GM18526 (cell line): ENCODE results near the gene PAX2.

Experiments used
- POLR2A ChIP-seq: IDR thresholded peaks from 3 replicates; pipeline ENCODE4 v1.6.1; 2011; ENCODE audit not compliant: insufficient read length; ENCODE audit errors: extremely low read depth

The PAX2 gene

DNA sequence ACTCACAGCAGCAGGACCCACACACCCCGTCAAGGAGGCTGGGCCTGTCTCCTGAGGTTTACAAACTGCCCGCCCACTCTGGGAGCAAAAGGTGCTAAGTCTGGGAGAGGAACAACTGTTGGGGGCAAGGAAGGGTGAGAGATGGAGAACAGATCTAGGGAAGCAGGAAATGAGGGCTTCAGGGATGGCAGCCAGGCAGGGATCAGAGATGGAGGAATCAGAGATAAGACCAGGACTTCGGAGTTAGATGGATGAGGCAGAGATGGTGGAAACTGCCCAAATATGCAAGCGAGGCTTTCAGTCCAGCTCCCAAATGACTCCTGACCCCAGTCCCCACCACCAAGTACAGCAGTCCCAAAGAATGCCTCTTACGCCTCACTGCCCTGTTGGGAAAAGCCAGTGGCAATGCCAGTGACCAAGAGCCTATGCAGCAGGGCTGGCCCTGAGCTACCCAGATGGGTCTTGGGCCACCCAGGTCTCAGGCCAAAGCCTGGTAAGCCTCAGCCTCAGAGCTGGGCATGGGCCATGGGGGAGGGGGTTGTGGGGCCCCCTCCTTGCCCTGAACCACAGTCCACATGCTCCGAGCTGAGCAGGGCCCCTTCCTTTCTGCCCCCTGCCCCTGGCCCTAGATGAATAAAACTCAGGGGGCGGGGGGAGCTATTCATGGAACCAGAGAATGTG is 127.9 kb downstream of the PAX2 start:
- TF ChIP-seq POLR2A: no peak

DNA sequence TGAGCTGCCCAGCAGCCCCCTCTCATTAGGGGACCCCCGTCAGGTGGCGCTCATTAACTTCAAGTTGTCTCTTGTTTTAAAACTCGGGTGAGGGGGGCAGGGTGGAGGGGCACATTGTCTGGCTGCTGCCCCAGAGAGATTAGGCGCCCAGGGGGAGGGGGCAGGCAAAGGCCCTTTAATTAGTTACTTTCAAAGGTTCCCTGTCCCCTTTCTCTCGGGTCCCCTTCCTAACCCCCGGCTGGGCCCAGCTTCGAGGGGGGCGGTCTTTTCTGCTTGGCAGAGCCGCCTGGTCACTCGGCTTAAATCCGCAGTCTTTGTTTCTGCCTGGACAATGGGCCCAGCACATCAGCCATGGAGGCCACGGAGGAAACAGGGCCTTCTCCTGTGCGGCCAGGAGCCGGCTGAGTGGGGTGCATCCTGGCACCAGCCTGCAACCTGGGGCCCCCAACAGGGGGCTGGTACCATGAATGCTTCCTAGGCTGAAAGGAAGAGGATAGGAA is 128.5 kb downstream of the PAX2 start:
- no peak for TF ChIP-seq POLR2A

DNA sequence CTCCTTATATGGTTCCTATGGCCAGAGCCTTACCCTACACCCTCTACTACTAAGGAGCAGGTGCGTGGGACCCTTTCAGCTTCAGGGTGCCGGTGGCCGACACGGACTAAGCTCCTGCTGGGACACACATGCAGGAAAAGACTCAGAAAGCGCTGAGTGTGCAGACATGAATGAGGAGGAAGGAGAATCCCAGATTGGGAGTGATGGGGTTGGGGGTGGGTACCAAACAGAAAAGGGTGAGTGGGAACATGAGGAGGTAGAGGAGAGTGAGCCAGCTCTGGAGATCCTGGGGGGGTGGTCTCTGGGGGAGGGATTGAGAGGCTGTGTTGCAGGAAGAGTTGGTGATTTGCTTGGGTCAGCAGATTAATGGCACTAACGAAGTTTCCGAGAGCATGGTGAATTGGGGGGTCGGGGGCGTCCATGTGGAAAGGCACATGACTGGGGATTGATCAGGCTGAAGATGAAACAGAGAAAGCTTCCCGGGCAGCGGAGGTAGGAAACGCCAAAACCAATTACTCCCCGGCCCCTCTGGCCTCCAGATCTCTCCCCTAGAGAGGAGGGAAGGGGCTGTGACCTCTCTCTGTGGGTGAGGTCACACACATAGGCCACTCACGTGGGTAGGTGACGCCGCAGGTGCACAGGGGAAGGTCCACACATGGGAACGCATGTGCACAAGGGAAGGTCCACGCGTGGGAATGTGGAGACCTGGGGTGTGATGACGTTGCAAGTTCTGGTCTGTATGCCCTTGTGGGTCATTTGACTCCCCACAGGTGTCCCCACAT is 129.5 kb downstream of the PAX2 start:
- no peak for TF ChIP-seq POLR2A

DNA sequence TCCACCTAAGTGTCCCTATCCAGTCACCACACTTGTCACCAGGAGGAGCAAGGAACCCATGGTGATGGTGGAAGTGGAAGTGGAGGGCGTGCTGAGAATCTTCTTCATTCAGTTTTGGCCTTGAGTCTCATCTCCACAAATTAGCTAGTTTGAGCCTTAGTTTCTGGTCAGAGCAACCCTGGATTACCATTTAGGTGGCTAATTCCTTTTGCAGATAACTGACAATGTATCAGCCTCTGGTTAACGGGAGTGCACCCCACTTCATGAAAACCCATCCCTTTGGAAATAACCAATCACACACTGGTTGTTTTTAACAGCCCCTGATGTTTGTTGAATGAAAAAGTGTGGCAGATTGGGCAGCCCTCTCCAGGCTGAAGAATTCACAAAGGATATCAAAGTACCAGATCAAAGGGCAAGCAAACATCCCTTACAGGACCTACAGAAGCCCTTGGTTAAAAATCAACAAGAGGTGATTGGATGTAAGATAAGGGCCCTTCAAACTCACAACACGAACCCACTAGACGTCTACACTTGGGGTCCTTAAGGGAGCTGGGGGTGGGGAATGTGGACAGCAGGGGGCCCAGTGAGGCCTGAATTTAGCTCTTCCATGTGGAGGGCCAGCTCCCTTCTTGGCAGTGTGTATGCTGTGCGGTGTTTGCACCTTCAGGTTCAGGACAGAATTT is 130.2 kb downstream of the PAX2 start:
- TF ChIP-seq POLR2A: no peak

DNA sequence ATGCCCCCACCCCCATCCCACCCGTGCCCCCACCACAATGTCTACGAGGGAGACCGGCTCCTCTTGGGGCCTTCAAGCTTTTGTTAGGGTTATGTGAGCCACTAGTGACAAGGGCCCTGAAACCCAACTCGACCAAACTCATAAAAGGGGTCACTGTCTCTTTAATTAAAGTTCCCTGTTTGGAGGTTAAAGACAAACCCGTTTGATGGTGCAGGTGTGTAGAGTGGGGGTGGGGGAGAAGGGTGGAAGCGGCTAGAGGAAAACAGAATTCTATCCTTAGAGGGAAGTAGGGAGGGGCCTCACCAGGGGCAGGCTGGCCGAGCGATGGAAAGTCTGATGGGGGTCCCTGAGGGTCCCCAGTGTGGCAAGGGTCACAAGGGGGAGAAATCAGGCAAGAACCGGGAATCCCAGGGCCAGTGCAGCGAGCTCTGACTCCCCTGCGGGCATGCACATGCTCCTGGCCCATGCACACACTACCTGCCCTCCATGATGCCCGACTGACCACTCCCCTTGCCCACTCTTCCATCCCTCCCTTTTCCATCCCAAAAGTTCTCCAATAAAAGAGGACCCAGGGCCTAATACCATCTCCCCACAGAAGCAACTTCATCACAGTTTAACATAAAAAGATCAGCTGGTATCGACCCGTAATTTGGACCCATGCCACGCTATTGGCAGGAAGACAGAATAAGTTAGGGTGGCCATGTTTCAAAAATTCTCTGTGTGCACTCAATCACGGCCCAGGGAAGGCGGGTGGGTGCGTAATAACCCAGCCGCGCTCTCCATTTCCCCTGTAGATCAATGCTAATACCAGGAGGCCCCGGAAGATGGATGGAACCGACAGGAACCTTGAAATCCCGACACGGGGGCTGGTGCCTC is 131.4 kb downstream of the PAX2 start:
- no peak for TF ChIP-seq POLR2A

DNA sequence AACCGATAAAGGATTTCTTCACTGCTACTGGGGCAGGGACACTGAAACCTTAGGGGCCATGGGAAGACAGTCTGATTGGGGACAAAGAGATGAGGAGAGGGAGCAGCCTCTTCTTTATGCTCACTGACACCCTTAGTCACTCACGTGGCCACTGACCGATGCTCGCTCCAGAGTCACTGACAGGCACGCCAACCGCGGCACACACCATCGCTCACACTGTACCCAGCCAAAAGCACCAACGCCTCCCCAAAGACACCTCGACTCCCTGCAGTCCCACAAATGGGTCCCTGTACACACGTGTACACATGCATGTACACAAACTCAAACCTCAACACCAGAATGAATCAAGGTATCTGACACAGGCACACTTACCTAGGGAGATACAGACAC is 132.1 kb downstream of the PAX2 start:
- TF ChIP-seq POLR2A: no peak

DNA sequence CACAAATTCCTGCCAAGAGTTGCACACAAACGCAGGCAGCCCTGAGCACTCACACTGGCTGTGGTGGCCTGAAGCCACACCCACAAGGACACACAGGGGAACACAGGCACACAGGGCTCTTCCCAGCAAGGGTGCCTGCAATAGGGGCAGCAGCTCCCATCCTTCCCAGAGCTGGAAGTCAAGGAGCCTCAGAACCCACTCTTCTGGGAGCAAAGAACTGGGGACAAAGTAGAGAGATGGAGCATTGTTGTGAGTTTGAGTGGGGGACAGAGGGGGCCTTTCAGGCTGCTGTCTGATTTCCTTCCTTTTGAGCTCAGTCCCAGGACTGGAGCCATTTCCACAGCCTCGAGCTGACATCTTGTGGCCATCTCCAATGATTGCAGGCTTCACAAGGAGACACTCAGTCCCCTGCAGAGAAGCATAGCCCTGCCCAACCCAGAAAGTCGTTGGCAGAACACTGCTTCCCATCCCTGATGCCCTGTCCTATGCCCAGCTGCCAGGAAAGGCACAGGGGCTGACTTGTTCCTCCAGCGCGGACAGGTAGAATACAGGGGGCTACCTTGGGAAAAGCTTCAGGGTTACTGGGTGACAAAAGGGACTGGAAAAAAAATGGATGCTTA is 133.0 kb downstream of the PAX2 start:
- no peak for TF ChIP-seq POLR2A
